H1 (cell line): ENCODE data around the gene ZNF639. TPM values are rescaled to one million over a fixed set of nuclear protein-coding genes. Genes with fewer than 3 reads are reported as not detected.

Source experiments
- CTCF ChIA-PET: fragments of 300-600 bp; sonication (Branson Sonifier 250); formaldehyde crosslinking; loops from one replicate; lab custom pipeline; 2021; ENCODE audit not compliant: partially characterized antibody; lab: Charles Lee
- POLR2A ChIA-PET: fragments of 300-600 bp; sonication (Branson Sonifier 250); formaldehyde crosslinking; loops from one replicate; lab custom pipeline; 2021; ENCODE audit warnings: inconsistent platforms; ENCODE audit not compliant: partially characterized antibody; lab: Charles Lee
- DNase-seq, 2 experiments: peaks; one replicate each; pipeline versions ENCODE4 v3.0.0 to v3.0.0-alpha.2; 2010 to 2022; ENCODE audit warnings: low spot score in 2 of 2, low read depth in 1 of 2, mixed read lengths in 1 of 2
- FAIRE-seq: peaks from 2 replicates; lab custom pipeline; 2011; peaks lifted over from hg19 to GRCh38; lab: Jason Lieb, UNC
- H2AFZ ChIP-seq: 2 replicates; pipeline ENCODE4 v1.8.1; 2012; ENCODE audit warnings: low read length, inconsistent platforms
- H2AK5ac ChIP-seq: 2 replicates; pipeline ENCODE4 v1.6.1; 2013; ENCODE audit warnings: low read depth, low read length
- H2BK120ac ChIP-seq: replicated peaks from 2 replicates; pipeline ENCODE3; 2013; ENCODE audit warnings: low read depth, low read length, inconsistent platforms
- H2BK12ac ChIP-seq: 2 replicates; pipeline ENCODE4 v1.6.1; 2013; ENCODE audit warnings: low read depth, low read length
- H2BK15ac ChIP-seq: 2 replicates; pipeline ENCODE4 v1.6.1; 2013; ENCODE audit warnings: low read length
- H2BK20ac ChIP-seq: 2 replicates; pipeline ENCODE4 v1.6.1; 2013; ENCODE audit warnings: low read length
- H2BK5ac ChIP-seq: 2 replicates; pipeline ENCODE4 v1.6.1; 2013; ENCODE audit warnings: low read depth, low read length
- H3K14ac ChIP-seq: 2 replicates; pipeline ENCODE4 v1.6.1; 2013; ENCODE audit warnings: inconsistent platforms; ENCODE audit not compliant: insufficient read length
- H3K18ac ChIP-seq: 2 replicates; pipeline ENCODE4 v1.6.1; 2013; ENCODE audit warnings: low read length; ENCODE audit errors: extremely low read depth
- H3K23ac ChIP-seq: 2 replicates; pipeline ENCODE4 v1.6.1; 2013; ENCODE audit warnings: inconsistent platforms; ENCODE audit not compliant: insufficient read length
- H3K23me2 ChIP-seq: 2 replicates; pipeline ENCODE4 v1.6.1; 2013; ENCODE audit warnings: low read depth, low read length
- H3K27ac ChIP-seq: 2 replicates; pipeline ENCODE4 v1.6.1; 2011; ENCODE audit warnings: low read depth, low read length, inconsistent platforms
- H3K27me3 ChIP-seq, 4 experiments: replicated peaks in 1 of 4; 1 replicate in 1 of 4; 2 replicates in 3 of 4; pipeline versions ENCODE4 v1.6.1 to v1.8.1; 2011 to 2013; ENCODE audit warnings: low read length in 3 of 4, mild to moderate bottlenecking in 3 of 4, inconsistent platforms in 2 of 4, mixed read lengths in 2 of 4, moderate library complexity in 1 of 4; ENCODE audit not compliant: control insufficient read depth in 3 of 4, insufficient read depth in 3 of 4; ENCODE audit errors: extremely low read depth in 1 of 4
- H3K36me3 ChIP-seq, 4 experiments: 2 replicates each; pipeline versions ENCODE4 v1.6.1 to v1.8.1; 2011 to 2013; ENCODE audit warnings: mild to moderate bottlenecking in 4 of 4, low read length in 3 of 4, moderate library complexity in 2 of 4, control low read depth in 1 of 4, inconsistent platforms in 1 of 4; ENCODE audit not compliant: insufficient read depth in 4 of 4, control insufficient read depth in 2 of 4
- H3K4ac ChIP-seq: replicated peaks from 2 replicates; pipeline ENCODE3; 2013; ENCODE audit warnings: low read length, low read depth, mixed read lengths, inconsistent platforms; ENCODE audit not compliant: insufficient read length
- H3K4me1 ChIP-seq, 4 experiments: replicated peaks in 1 of 4; 1 replicate in 1 of 4; 2 replicates in 3 of 4; pipeline versions ENCODE4 v1.6.1 to v1.8.1; 2011 to 2013; ENCODE audit warnings: low read length in 3 of 4, inconsistent platforms in 2 of 4, mixed read lengths in 1 of 4; ENCODE audit not compliant: insufficient read depth in 4 of 4, control insufficient read depth in 3 of 4
- H3K4me2 ChIP-seq, 2 experiments: 2 replicates each; pipeline versions ENCODE4 v1.6.1 to v1.8.1; 2011 to 2013; ENCODE audit warnings: low read depth in 2 of 2, low read length in 2 of 2, control low read depth in 1 of 2, inconsistent platforms in 1 of 2, mild to moderate bottlenecking in 1 of 2; ENCODE audit not compliant: insufficient read depth in 1 of 2
- H3K4me3 ChIP-seq, 4 experiments: fragments of 200-600, 300-600 bp in 1 of 4; sonication (generic), shearing (Covaris generic), sonication (Bioruptor Twin) in 1 of 4; 2 replicates each; pipeline versions ENCODE4 v1.5.1 to v1.8.1; 2011 to 2016; ENCODE audit warnings: low read length in 4 of 4, low read depth in 3 of 4, control low read depth in 2 of 4, inconsistent platforms in 2 of 4, mild to moderate bottlenecking in 2 of 4, mixed read lengths in 1 of 4, moderate library complexity in 1 of 4; ENCODE audit not compliant: insufficient read depth in 2 of 4; ENCODE audit errors: extremely low read depth in 1 of 4
- H3K56ac ChIP-seq: replicated peaks from 2 replicates; pipeline ENCODE3; 2013; ENCODE audit warnings: low read depth, mild to moderate bottlenecking, mixed read lengths, low read length, inconsistent platforms; ENCODE audit not compliant: insufficient read length
- H3K79me1 ChIP-seq: 2 replicates; pipeline ENCODE4 v1.6.1; 2013; ENCODE audit warnings: low read depth, low read length, control low read depth
- H3K79me2 ChIP-seq, 2 experiments: 2 replicates each; pipeline versions ENCODE4 v1.6.1 to v1.8.1; 2012 to 2013; ENCODE audit warnings: low read length in 2 of 2, mild to moderate bottlenecking in 2 of 2, inconsistent platforms in 1 of 2; ENCODE audit not compliant: insufficient read depth in 2 of 2, control insufficient read depth in 1 of 2
- H3K9ac ChIP-seq, 4 experiments: replicated peaks in 1 of 4; 1 replicate in 1 of 4; 2 replicates in 3 of 4; pipeline versions ENCODE4 v1.6.1 to v1.8.1; 2011 to 2013; ENCODE audit warnings: low read depth in 3 of 4, low read length in 3 of 4, control low read depth in 2 of 4, mild to moderate bottlenecking in 2 of 4, moderate library complexity in 2 of 4, inconsistent platforms in 1 of 4; ENCODE audit errors: extremely low read depth in 1 of 4
- H3K9me3 ChIP-seq, 2 experiments: 2 replicates each; pipeline versions ENCODE4 v1.6.1 to v1.8.1; 2012 to 2013; ENCODE audit warnings: mild to moderate bottlenecking in 2 of 2, moderate library complexity in 2 of 2, control low read depth in 1 of 2, inconsistent platforms in 1 of 2, low read depth in 1 of 2, low read length in 1 of 2, mixed read lengths in 1 of 2; ENCODE audit not compliant: insufficient read depth in 2 of 2
- H4K20me1 ChIP-seq, 2 experiments: replicated peaks in 1 of 2; 2 replicates each; pipeline versions ENCODE3 to v1.8.1; 2011 to 2013; ENCODE audit warnings: inconsistent platforms in 2 of 2, low read length in 2 of 2, mild to moderate bottlenecking in 1 of 2; ENCODE audit not compliant: insufficient read depth in 2 of 2, control insufficient read depth in 1 of 2
- H4K5ac ChIP-seq: 2 replicates; pipeline ENCODE4 v1.6.1; 2013; ENCODE audit warnings: low read length, low read depth, mixed read lengths, inconsistent platforms; ENCODE audit not compliant: insufficient read length
- H4K8ac ChIP-seq: 2 replicates; pipeline ENCODE4 v1.8.0; 2013; ENCODE audit warnings: mild to moderate bottlenecking, moderate library complexity, low read length, inconsistent platforms; ENCODE audit not compliant: insufficient read depth; ENCODE audit errors: extremely low read depth
- H4K91ac ChIP-seq: replicated peaks from 2 replicates; pipeline ENCODE3; 2013; ENCODE audit warnings: low read length, mixed read lengths, inconsistent platforms; ENCODE audit not compliant: insufficient read length
- CTBP2 ChIP-seq: IDR thresholded peaks from 2 replicates; pipeline ENCODE4 v1.7.0; 2011; ENCODE audit warnings: borderline replicate concordance, mild to moderate bottlenecking, moderate library complexity, mixed read lengths, low read length; ENCODE audit not compliant: insufficient read depth, insufficient read length
- WGBS, 2 experiments: shearing (Covaris generic) in 1 of 2; methylation state at CpG; one replicate each; pipeline versions ENCODE4 v1.1.6 to v1.1.7; 2013 to 2015; ENCODE audit warnings: low lambda C conversion rate in 2 of 2, mixed read lengths in 2 of 2, inconsistent platforms in 1 of 2, low coverage in 1 of 2, missing lambda C conversion rate in 1 of 2; ENCODE audit not compliant: insufficient replicate concordance in 2 of 2, insufficient coverage in 1 of 2, insufficient read length in 1 of 2; ENCODE audit errors: extremely low coverage in 1 of 2, missing lambda C conversion rate in 1 of 2; 5-methylcytosine and 5-hydroxymethylcytosine counted together
- polyA plus RNA-seq, 7 experiments: library from polyadenylated mRNA; depleted of rRNA in 3 of 7; stranded (reverse) in 5 of 7; unstranded in 2 of 7; fragments of >200 nt in 5 of 7; fragments of 200-250 nt in 2 of 7; gene quantifications; 1 replicate in 5 of 7; 2 replicates in 1 of 7; 4 replicates in 1 of 7; pipeline versions ENCODE4 v1.2.1 to v1.2.3, GENCODE V29; 2011 to 2013; ENCODE audit warnings: missing spikeins in 2 of 7, mixed read lengths in 2 of 7
- total RNA-seq: library from RNA; stranded (reverse); fragmentation: NEBNext Ultra II Directional; extraction: Animal tissue kit (Norgen Biotek cat#: 25700); gene quantifications from 2 replicates; pipeline ENCODE4 v1.2.1, GENCODE V29; 2021

Gene ZNF639
- total and polyA plus RNA-seq, 2 of the 8 experiments (the other 6 are each of a cell fraction or from before 2014, with no cell fraction given): 9.1 to 41.4 TPM

GRCh38 chr3:179297971-179298725 lies 24.7 kb upstream of the ZNF639 start:
- Histone ChIP-seq H3K4me2 (no peak overlapping the region), H2BK120ac (no peak overlapping the region), H3K4me3 (no peak overlapping the region), H3K36me3 (no peaks in the 10 kb centered on the region), H2BK15ac (no peak overlapping the region), H3K9ac (no peak overlapping the region), H3K23ac (no peak overlapping the region), H3K23me2 (no peaks in the 10 kb centered on the region), H4K91ac (no peak overlapping the region), H2AK5ac (no peak overlapping the region), H2BK12ac (no peak overlapping the region)
- no peak for FAIRE-seq
- TF ChIP-seq CTBP2: no peak
- TF ChIP-seq, all 59 proteins: peak for 0
- no peak overlapping the region for H2BK5ac ChIP-seq
- H3K56ac ChIP-seq: no peak overlapping the region
- H2BK20ac ChIP-seq: no peak overlapping the region
- H2AFZ ChIP-seq: no peak overlapping the region
- 86% methylated on average over 5 of the region's 5 CpGs; no CpG with 5 or more reads in 1 of the 2 experiments for WGBS, 2 experiments
- ChIA-PET POLR2A (no interaction called here), CTCF (interaction anchor here (1.2 to 2.1 kb wide), 3 partner anchors 17 to 282 kb away, joined by 3 to 7 read pairs (median 4); no protein-coding TSS in a partner anchor)
- H3K4me1 ChIP-seq: no peaks in the 10 kb centered on the region
- no peaks in the 10 kb centered on the region for H3K9me3 ChIP-seq
- H3K18ac ChIP-seq: no peak overlapping the region
- H3K27me3 ChIP-seq: no peaks in the 10 kb centered on the region
- no peak overlapping the region for H4K8ac ChIP-seq
- no peaks in the 10 kb centered on the region for H3K79me2 ChIP-seq
- no peaks in the 10 kb centered on the region for H4K20me1 ChIP-seq
- H3K4ac ChIP-seq: no peak overlapping the region
- H3K79me1 ChIP-seq: no peaks in the 10 kb centered on the region
- no peak overlapping the region for H3K14ac ChIP-seq
- DNase-seq: no peak
- H4K5ac ChIP-seq: no peak overlapping the region
- no peak overlapping the region for H3K27ac ChIP-seq
